Neural cell (in vitro differentiated cells): ENCODE measurements around the gene APRT. TPM values are rescaled to one million over a fixed set of nuclear protein-coding genes. Genes with fewer than 3 reads are reported as not detected.

Experiments
- H2AFZ ChIP-seq: fragments of 200-600, 300-800 bp; sonication (generic), shearing (Covaris generic); 2 replicates; pipeline ENCODE4 v1.6.0; 2014; ENCODE audit warnings: low read depth, mild to moderate bottlenecking, antibody characterized with exemption, low read length, moderate library complexity
- H3F3A ChIP-seq: fragments of 200-600 bp; shearing (Covaris generic); 2 replicates; pipeline ENCODE4 v1.6.1; 2016; ENCODE audit warnings: mild to moderate bottlenecking, moderate library complexity, mixed read lengths, antibody characterized with exemption, low read length; ENCODE audit not compliant: insufficient read depth, poor library complexity, severe bottlenecking
- H3K27ac ChIP-seq: fragments of 200-600, 300-800 bp; sonication (generic), shearing (Covaris generic); 2 replicates; pipeline ENCODE4 v1.5.1; 2014; ENCODE audit warnings: mild to moderate bottlenecking, low read length, moderate library complexity
- H3K27me3 ChIP-seq: fragments of 300-800, 200-600 bp; sonication (generic), shearing (Covaris generic); 2 replicates; pipeline ENCODE4 v1.6.0; 2014; ENCODE audit warnings: mild to moderate bottlenecking, low read depth, low read length, moderate library complexity; ENCODE audit not compliant: insufficient read depth
- H3K36me3 ChIP-seq: fragments of 300-800, 200-600 bp; sonication (generic), shearing (Covaris generic); 2 replicates; pipeline ENCODE4 v1.5.1; 2014; ENCODE audit warnings: mild to moderate bottlenecking, antibody characterized with exemption, low read length, moderate library complexity; ENCODE audit not compliant: insufficient read depth
- H3K4me2 ChIP-seq: fragments of 300-800, 200-600 bp; sonication (generic), shearing (Covaris generic); 2 replicates; pipeline ENCODE4 v1.6.0; 2014; ENCODE audit warnings: mild to moderate bottlenecking, low read length
- H3K4me3 ChIP-seq: fragments of 300-800, 200-600 bp; sonication (generic), shearing (Covaris generic); 2 replicates; pipeline ENCODE4 v1.5.1; 2014; ENCODE audit warnings: mild to moderate bottlenecking, low read length, moderate library complexity
- H3K79me2 ChIP-seq: fragments of 200-600 bp; shearing (Covaris generic); replicated peaks from 2 replicates; pipeline ENCODE4 v1.6.0; 2014; ENCODE audit warnings: mild to moderate bottlenecking, low read length, moderate library complexity; ENCODE audit not compliant: insufficient read depth
- H3K9ac ChIP-seq: fragments of 300-800, 200-600 bp; sonication (generic), shearing (Covaris generic); 2 replicates; pipeline ENCODE4 v1.6.1; 2016; ENCODE audit warnings: mild to moderate bottlenecking, low read length, mixed read lengths
- H3K9me2 ChIP-seq: fragments of 200-600 bp; shearing (Covaris generic); 2 replicates; pipeline ENCODE4 v1.6.1; 2016; ENCODE audit warnings: mild to moderate bottlenecking, low read length, mixed read lengths; ENCODE audit not compliant: insufficient read depth
- H3K9me3 ChIP-seq: fragments of 200-600, 300-800 bp; sonication (generic), shearing (Covaris generic); 2 replicates; pipeline ENCODE4 v1.6.1; 2016; ENCODE audit warnings: mild to moderate bottlenecking, mixed run types, low read length, moderate library complexity, mixed read lengths
- H4K20me1 ChIP-seq: fragments of 200-600 bp; shearing (Covaris generic); 2 replicates; pipeline ENCODE4 v1.6.1; 2016; ENCODE audit warnings: mild to moderate bottlenecking, mixed run types; ENCODE audit not compliant: insufficient read depth
- EP300 ChIP-seq: fragments of 450-650 bp; conservative IDR thresholded peaks from 2 replicates; pipeline ENCODE4 v1.6.1; 2014; ENCODE audit warnings: antibody characterized with exemption, mild to moderate bottlenecking, moderate library complexity; ENCODE audit not compliant: poor library complexity, severe bottlenecking
- EZH2 ChIP-seq: fragments of 200-600, 300-800 bp; shearing (Covaris generic), sonication (generic); IDR thresholded peaks from 2 replicates; pipeline ENCODE4 v1.6.1; 2014; ENCODE audit warnings: antibody characterized with exemption, low read length, borderline replicate concordance, mild to moderate bottlenecking; ENCODE audit not compliant: insufficient read depth, poor library complexity, severe bottlenecking
- MXI1 ChIP-seq: fragments of 450-650 bp; conservative IDR thresholded peaks from 2 replicates; pipeline ENCODE4 v1.6.1; 2014; ENCODE audit warnings: antibody characterized with exemption, mild to moderate bottlenecking; ENCODE audit not compliant: poor library complexity, severe bottlenecking
- POLR2AphosphoS5 ChIP-seq: IDR thresholded peaks from 2 replicates; pipeline ENCODE4 v1.6.1; 2012
- RAD21 ChIP-seq: fragments of 450-650 bp; conservative IDR thresholded peaks from 2 replicates; pipeline ENCODE4 v1.6.1; 2014; ENCODE audit warnings: antibody characterized with exemption, mild to moderate bottlenecking, moderate library complexity
- SMC3 ChIP-seq: fragments of 450-650 bp; conservative IDR thresholded peaks from 2 replicates; pipeline ENCODE4 v1.6.1; 2014; ENCODE audit warnings: antibody characterized with exemption, mild to moderate bottlenecking, moderate library complexity; ENCODE audit not compliant: poor library complexity
- TAF1 ChIP-seq: IDR thresholded peaks from 2 replicates; pipeline ENCODE4 v1.6.1; 2012; ENCODE audit warnings: low read depth
- polyA plus RNA-seq: library from polyadenylated mRNA; depleted of rRNA; stranded (reverse); fragments of >200 nt; gene quantifications from 2 replicates; pipeline ENCODE4 v1.2.3, GENCODE V29; 2014
- TF ChIP-seq, protein P1 (sequence below): fragments of 450-650 bp; IDR thresholded peaks from 2 replicates; pipeline ENCODE4 v1.5.1; 2014; ENCODE audit warnings: antibody characterized with exemption, mild to moderate bottlenecking, moderate library complexity; ENCODE audit not compliant: poor library complexity, severe bottlenecking
- TF ChIP-seq, protein P2 (sequence below): IDR thresholded peaks from 2 replicates; pipeline ENCODE4 v1.6.1; 2012; ENCODE audit warnings: borderline replicate concordance

The APRT gene
- polyA plus RNA-seq, 1 donor from 2014 or later: 52.0 TPM

DNA sequence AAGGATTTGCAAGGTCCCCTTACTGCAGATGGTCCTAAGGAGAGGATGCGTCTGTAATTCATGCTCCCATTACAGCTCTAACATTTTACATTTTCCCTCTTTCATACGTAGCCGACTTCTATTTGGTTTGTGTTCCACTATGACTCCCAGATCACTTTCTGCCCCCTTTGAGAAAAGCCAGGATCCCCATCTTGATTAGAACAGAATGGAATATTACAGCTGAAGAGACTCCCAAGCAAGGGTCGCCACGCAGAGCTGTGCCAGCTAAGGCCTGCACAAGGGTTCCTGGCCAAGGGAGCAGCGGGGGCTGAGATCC, 11.5 kb downstream of the APRT start:
- Histone ChIP-seq H3K9me2 (no peaks in the 10 kb centered on the region), H3K27me3 (no peaks in the 10 kb centered on the region), H3K36me3 (no peaks in the 10 kb centered on the region), H2AFZ (no peak overlapping the region), H3K9ac (no peak overlapping the region), H3K27ac (no peak overlapping the region), H4K20me1 (no peaks in the 10 kb centered on the region), H3K4me2 (no peak overlapping the region), H3F3A (no peaks in the 10 kb centered on the region), H3K9me3 (no peaks in the 10 kb centered on the region), H3K4me3 (no peak overlapping the region), H3K79me2 (peaks cover 7% of the 10 kb centered on the region)
- TF ChIP-seq EP300 (no peak), MXI1 (no peak), SMC3 (no peak), EZH2 (no peak), RAD21 (no peak), POLR2AphosphoS5 (no peak), TAF1 (no peak)
- TF ChIP-seq, protein P1, sequence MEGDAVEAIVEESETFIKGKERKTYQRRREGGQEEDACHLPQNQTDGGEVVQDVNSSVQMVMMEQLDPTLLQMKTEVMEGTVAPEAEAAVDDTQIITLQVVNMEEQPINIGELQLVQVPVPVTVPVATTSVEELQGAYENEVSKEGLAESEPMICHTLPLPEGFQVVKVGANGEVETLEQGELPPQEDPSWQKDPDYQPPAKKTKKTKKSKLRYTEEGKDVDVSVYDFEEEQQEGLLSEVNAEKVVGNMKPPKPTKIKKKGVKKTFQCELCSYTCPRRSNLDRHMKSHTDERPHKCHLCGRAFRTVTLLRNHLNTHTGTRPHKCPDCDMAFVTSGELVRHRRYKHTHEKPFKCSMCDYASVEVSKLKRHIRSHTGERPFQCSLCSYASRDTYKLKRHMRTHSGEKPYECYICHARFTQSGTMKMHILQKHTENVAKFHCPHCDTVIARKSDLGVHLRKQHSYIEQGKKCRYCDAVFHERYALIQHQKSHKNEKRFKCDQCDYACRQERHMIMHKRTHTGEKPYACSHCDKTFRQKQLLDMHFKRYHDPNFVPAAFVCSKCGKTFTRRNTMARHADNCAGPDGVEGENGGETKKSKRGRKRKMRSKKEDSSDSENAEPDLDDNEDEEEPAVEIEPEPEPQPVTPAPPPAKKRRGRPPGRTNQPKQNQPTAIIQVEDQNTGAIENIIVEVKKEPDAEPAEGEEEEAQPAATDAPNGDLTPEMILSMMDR: no peak
- TF ChIP-seq, protein P2, sequence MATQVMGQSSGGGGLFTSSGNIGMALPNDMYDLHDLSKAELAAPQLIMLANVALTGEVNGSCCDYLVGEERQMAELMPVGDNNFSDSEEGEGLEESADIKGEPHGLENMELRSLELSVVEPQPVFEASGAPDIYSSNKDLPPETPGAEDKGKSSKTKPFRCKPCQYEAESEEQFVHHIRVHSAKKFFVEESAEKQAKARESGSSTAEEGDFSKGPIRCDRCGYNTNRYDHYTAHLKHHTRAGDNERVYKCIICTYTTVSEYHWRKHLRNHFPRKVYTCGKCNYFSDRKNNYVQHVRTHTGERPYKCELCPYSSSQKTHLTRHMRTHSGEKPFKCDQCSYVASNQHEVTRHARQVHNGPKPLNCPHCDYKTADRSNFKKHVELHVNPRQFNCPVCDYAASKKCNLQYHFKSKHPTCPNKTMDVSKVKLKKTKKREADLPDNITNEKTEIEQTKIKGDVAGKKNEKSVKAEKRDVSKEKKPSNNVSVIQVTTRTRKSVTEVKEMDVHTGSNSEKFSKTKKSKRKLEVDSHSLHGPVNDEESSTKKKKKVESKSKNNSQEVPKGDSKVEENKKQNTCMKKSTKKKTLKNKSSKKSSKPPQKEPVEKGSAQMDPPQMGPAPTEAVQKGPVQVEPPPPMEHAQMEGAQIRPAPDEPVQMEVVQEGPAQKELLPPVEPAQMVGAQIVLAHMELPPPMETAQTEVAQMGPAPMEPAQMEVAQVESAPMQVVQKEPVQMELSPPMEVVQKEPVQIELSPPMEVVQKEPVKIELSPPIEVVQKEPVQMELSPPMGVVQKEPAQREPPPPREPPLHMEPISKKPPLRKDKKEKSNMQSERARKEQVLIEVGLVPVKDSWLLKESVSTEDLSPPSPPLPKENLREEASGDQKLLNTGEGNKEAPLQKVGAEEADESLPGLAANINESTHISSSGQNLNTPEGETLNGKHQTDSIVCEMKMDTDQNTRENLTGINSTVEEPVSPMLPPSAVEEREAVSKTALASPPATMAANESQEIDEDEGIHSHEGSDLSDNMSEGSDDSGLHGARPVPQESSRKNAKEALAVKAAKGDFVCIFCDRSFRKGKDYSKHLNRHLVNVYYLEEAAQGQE: no peak

DNA sequence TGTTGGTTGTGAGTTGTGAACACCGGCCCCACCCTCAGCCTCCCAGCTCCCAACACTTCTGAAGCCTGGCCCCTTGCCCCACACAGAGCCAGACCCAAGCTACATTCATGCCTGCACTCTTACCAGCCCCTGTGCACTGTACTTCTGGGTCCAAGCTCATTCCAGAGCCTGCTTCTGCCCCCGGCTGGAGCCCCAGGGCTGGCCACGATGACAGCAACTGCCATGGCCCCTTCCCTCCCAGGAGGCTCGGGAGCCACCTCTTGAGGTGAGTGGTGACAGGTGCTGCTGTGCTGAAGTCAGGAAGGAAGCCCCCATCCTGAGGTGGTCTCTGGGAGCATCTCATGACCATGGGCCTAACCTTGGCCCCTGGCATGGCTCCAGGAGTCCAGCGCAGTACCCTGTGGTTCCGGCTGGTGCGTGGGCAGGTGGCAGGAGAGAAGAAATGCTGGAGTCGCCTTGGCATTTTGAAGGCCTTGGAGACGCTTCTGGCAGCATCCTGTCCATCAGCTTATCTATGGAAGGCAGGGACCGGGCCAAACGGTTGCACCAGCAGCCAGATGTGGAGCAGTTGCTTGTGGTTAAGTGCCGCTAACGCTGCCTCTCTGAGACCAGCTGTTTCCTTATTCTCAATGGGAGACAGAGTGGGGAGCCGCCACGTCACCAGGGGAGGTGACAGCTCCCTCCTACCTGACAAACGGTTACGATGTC, 12.0 kb downstream of the APRT start:
- Histone ChIP-seq H4K20me1 (no peaks in the 10 kb centered on the region), H2AFZ (no peak overlapping the region), H3K4me2 (no peak overlapping the region), H3K9me3 (no peaks in the 10 kb centered on the region), H3F3A (no peaks in the 10 kb centered on the region), H3K27ac (no peak overlapping the region), H3K36me3 (no peaks in the 10 kb centered on the region), H3K27me3 (no peaks in the 10 kb centered on the region), H3K9ac (no peak overlapping the region), H3K79me2 (peaks cover 6% of the 10 kb centered on the region), H3K4me3 (no peak overlapping the region), H3K9me2 (no peaks in the 10 kb centered on the region)
- TF ChIP-seq, protein P1: no peak
- no peak for TF ChIP-seq TAF1
- TF ChIP-seq MXI1: no peak
- no peak for TF ChIP-seq EP300
- TF ChIP-seq POLR2AphosphoS5: no peak
- TF ChIP-seq, protein P2: no peak
- TF ChIP-seq RAD21: no peak
- TF ChIP-seq EZH2: no peak
- TF ChIP-seq SMC3: no peak
